ENCODE results near the gene GRK4.
"Not testable (repeated sequence)": the region's sequence is repeated elsewhere in the genome, so short reads cannot be mapped to it uniquely, and the experiment has no call there.

GRK4 gene

DNA sequence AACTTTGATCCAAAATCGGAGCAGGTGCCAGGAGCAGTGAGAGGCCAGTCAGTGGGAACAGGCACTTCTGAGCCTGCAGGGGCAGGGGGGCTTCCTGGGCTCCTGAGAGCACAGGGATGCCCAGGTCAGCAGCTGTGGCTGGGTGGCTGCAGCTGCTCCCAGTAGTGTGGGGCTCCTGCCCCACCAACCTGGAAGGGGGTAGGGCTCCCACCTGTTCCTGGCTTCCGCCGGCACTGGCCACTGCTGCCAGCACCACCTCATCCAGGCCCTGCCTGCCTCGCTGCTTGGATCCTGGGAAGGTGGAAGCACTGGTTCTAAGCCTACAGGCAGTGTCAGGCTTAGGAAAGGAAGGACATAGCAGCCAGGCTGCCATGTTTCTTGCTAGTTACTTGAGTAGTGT lies 18.6 kb downstream of the GRK4 start:
- no peak overlapping the region for H3K4me3 ChIP-seq (ENCODE audit: low read depth, low read length)
- no peaks in the 10 kb centered on the region for H3K36me3 ChIP-seq (ENCODE audit: control insufficient read depth in 2 of 2, insufficient read depth in 1 of 2, low read length in 2 of 2)
- TF ChIP-seq ZNF391 (tag by site-specific recombination; IDR thresholded peaks at IDR 0.05; ENCODE audit: borderline replicate concordance, low read depth) (no peak), ZNF76 (tag by site-specific recombination; IDR thresholded peaks at IDR 0.05; ENCODE audit: borderline replicate concordance, low read depth) (no peak)
- TF ChIP-seq, protein P1, sequence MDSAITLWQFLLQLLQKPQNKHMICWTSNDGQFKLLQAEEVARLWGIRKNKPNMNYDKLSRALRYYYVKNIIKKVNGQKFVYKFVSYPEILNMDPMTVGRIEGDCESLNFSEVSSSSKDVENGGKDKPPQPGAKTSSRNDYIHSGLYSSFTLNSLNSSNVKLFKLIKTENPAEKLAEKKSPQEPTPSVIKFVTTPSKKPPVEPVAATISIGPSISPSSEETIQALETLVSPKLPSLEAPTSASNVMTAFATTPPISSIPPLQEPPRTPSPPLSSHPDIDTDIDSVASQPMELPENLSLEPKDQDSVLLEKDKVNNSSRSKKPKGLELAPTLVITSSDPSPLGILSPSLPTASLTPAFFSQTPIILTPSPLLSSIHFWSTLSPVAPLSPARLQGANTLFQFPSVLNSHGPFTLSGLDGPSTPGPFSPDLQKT (IDR thresholded peaks at IDR 0.05; ENCODE audit: borderline replicate concordance, low read depth, low read length) = no peak
- POLR2A ChIA-PET = no interaction called here
- CTCF ChIA-PET = interaction anchor here (0.7 kb wide), 1 partner anchor 65 kb away, joined by 4 read pairs; no protein-coding TSS in a partner anchor
- H3K9me3 ChIP-seq (ENCODE audit: control insufficient read depth, insufficient read depth, low read depth, low read length) = no peaks in the 10 kb centered on the region
- no peaks in the 10 kb centered on the region for H3K4me1 ChIP-seq (ENCODE audit: control insufficient read depth, insufficient read depth, low read length)
- H3K27ac ChIP-seq (ENCODE audit: extremely low read depth, low read depth, low read length) = no peak overlapping the region

DNA sequence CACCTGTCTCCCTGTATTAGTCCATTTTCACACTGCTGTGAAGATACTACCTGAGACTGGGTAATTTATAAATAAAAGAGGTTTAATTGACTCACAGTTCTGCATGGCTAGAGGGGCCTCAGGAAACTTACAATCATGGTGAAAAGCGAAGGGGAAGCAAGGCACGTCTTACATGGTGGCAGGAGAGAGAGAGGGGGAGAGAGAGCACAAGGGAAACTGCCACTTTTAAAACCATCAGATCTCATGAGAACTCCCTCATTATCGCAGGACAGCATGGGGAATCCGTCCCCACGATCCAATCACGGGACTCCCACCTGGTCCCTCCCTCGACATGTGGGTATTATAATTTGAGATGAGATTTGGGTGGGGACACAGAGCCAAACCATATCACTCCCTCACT lies 20.3 kb downstream of the GRK4 start:
- H3K36me3 ChIP-seq (ENCODE audit: control insufficient read depth in 2 of 2, insufficient read depth in 1 of 2, low read length in 2 of 2); CTCF ChIA-PET; H3K9me3 ChIP-seq (ENCODE audit: control insufficient read depth, insufficient read depth, low read depth, low read length); POLR2A ChIA-PET; H3K4me3 ChIP-seq (ENCODE audit: low read depth, low read length); H3K27ac ChIP-seq (ENCODE audit: extremely low read depth, low read depth, low read length); H3K4me1 ChIP-seq (ENCODE audit: control insufficient read depth, insufficient read depth, low read length): not testable (repeated sequence)

DNA sequence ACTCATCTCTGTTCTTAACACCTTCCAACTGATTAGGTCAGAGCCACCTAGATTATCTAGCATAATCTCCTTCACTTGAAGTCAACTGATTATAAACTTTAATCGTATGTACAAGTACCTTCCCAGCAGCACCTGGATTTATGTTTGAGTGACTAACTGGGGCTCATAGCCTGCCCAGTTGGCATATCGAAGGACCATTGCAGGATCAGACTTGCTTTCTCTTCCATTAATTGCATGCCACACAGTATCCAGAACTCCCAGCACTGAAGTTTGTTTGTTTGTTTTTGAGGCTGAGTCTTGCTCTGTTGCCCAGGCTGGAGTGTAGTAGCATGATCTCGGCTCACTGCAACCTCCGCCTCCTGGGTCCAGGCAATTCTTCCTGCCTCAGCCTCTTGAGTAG lies 27.9 kb downstream of the GRK4 start:
- H3K9me3 ChIP-seq (ENCODE audit: control insufficient read depth, insufficient read depth, low read depth, low read length) = no peaks in the 10 kb centered on the region
- no peaks in the 10 kb centered on the region for H3K4me1 ChIP-seq (ENCODE audit: control insufficient read depth, insufficient read depth, low read length)
- ChIA-PET CTCF (interaction anchor here (0.8 to 3.7 kb wide), 2 partner anchors 13 to 46 kb away, joined by 5 to 17 read pairs; no protein-coding TSS in a partner anchor), POLR2A (no interaction called here)
- TF ChIP-seq ZNF10 (tag by site-specific recombination; IDR thresholded peaks at IDR 0.05) = no peak
- TF ChIP-seq, protein P2, sequence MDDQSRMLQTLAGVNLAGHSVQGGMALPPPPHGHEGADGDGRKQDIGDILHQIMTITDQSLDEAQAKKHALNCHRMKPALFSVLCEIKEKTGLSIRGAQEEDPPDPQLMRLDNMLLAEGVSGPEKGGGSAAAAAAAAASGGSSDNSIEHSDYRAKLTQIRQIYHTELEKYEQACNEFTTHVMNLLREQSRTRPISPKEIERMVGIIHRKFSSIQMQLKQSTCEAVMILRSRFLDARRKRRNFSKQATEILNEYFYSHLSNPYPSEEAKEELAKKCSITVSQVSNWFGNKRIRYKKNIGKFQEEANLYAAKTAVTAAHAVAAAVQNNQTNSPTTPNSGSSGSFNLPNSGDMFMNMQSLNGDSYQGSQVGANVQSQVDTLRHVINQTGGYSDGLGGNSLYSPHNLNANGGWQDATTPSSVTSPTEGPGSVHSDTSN (CRISPR knock-in tag; IDR thresholded peaks at IDR 0.05) = no peak
- TF ChIP-seq ZNF48 (tag by site-specific recombination; IDR thresholded peaks at IDR 0.05) = no peak
- no peak for TF ChIP-seq ZNF266 (tag by site-specific recombination; IDR thresholded peaks at IDR 0.05; ENCODE audit: low read depth)
- no peak for TF ChIP-seq ZNF423 (tag by site-specific recombination; IDR thresholded peaks at IDR 0.05)
- TF ChIP-seq, protein P3, sequence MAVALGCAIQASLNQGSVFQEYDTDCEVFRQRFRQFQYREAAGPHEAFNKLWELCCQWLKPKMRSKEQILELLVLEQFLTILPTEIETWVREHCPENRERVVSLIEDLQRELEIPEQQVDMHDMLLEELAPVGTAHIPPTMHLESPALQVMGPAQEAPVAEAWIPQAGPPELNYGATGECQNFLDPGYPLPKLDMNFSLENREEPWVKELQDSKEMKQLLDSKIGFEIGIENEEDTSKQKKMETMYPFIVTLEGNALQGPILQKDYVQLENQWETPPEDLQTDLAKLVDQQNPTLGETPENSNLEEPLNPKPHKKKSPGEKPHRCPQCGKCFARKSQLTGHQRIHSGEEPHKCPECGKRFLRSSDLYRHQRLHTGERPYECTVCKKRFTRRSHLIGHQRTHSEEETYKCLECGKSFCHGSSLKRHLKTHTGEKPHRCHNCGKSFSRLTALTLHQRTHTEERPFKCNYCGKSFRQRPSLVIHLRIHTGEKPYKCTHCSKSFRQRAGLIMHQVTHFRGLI (tag by site-specific recombination; IDR thresholded peaks at IDR 0.05) = no peak
- TF ChIP-seq ZFP37 (tag by site-specific recombination; IDR thresholded peaks at IDR 0.05) = no peak
- no peak for TF ChIP-seq ZNF660 (tag by site-specific recombination; IDR thresholded peaks at IDR 0.05)
- TF ChIP-seq, protein P4, sequence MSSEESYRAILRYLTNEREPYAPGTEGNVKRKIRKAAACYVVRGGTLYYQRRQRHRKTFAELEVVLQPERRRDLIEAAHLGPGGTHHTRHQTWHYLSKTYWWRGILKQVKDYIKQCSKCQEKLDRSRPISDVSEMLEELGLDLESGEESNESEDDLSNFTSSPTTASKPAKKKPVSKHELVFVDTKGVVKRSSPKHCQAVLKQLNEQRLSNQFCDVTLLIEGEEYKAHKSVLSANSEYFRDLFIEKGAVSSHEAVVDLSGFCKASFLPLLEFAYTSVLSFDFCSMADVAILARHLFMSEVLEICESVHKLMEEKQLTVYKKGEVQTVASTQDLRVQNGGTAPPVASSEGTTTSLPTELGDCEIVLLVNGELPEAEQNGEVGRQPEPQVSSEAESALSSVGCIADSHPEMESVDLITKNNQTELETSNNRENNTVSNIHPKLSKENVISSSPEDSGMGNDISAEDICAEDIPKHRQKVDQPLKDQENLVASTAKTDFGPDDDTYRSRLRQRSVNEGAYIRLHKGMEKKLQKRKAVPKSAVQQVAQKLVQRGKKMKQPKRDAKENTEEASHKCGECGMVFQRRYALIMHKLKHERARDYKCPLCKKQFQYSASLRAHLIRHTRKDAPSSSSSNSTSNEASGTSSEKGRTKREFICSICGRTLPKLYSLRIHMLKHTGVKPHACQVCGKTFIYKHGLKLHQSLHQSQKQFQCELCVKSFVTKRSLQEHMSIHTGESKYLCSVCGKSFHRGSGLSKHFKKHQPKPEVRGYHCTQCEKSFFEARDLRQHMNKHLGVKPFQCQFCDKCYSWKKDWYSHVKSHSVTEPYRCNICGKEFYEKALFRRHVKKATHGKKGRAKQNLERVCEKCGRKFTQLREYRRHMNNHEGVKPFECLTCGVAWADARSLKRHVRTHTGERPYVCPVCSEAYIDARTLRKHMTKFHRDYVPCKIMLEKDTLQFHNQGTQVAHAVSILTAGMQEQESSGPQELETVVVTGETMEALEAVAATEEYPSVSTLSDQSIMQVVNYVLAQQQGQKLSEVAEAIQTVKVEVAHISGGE (tag by site-specific recombination; conservative IDR thresholded peaks at IDR 0.05; ENCODE audit: low read depth) = no peak
- TF ChIP-seq, protein P5, sequence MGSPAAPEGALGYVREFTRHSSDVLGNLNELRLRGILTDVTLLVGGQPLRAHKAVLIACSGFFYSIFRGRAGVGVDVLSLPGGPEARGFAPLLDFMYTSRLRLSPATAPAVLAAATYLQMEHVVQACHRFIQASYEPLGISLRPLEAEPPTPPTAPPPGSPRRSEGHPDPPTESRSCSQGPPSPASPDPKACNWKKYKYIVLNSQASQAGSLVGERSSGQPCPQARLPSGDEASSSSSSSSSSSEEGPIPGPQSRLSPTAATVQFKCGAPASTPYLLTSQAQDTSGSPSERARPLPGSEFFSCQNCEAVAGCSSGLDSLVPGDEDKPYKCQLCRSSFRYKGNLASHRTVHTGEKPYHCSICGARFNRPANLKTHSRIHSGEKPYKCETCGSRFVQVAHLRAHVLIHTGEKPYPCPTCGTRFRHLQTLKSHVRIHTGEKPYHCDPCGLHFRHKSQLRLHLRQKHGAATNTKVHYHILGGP (tag by site-specific recombination; IDR thresholded peaks at IDR 0.05) = no peak
- no peak for TF ChIP-seq ZNF138 (tag by site-specific recombination; IDR thresholded peaks at IDR 0.05; ENCODE audit: borderline replicate concordance)
- TF ChIP-seq ZNF571 (tag by site-specific recombination; IDR thresholded peaks at IDR 0.05) = no peak
- no peak for TF ChIP-seq ZNF664 (tag by site-specific recombination; IDR thresholded peaks at IDR 0.05)
- no peak for TF ChIP-seq GFI1B (tag by site-specific recombination; IDR thresholded peaks at IDR 0.05)
- no peak for TF ChIP-seq ZNF558 (tag by site-specific recombination; IDR thresholded peaks at IDR 0.05)
- no peak for TF ChIP-seq ZNF169 (tag by site-specific recombination; IDR thresholded peaks at IDR 0.05)
- no peak for TF ChIP-seq ZNF341 (tag by site-specific recombination; IDR thresholded peaks at IDR 0.05; ENCODE audit: low read depth)
- TF ChIP-seq ZNF843 (tag by site-specific recombination; IDR thresholded peaks at IDR 0.05) = no peak
- TF ChIP-seq, protein P6, sequence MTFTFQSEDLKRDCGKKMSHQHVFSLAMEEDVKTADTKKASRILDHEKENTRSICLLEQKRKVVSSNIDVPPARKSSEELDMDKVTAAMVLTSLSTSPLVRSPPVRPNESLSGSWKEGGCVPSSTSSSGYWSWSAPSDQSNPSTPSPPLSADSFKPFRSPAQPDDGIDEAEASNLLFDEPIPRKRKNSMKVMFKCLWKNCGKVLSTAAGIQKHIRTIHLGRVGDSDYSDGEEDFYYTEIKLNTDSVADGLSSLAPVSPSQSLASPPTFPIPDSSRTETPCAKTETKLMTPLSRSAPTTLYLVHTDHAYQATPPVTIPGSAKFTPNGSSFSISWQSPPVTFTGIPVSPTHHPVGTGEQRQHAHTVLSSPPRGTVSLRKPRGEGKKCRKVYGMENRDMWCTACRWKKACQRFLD (tag by site-specific recombination; IDR thresholded peaks at IDR 0.05) = no peak
- TF ChIP-seq ZNF354C (tag by site-specific recombination; IDR thresholded peaks at IDR 0.05; ENCODE audit: borderline replicate concordance, low read depth) = no peak
- H3K4me3 ChIP-seq (ENCODE audit: low read depth, low read length) = no peak overlapping the region
- no peaks in the 10 kb centered on the region for H3K36me3 ChIP-seq (ENCODE audit: control insufficient read depth in 2 of 2, insufficient read depth in 1 of 2, low read length in 2 of 2)
- no peak overlapping the region for H3K27ac ChIP-seq (ENCODE audit: extremely low read depth, low read depth, low read length)

Data from HEK293 (cell line).